HG02973 (cell line): ENCODE data around the gene RNASEH2C.
A peak's percentile ranks its signal among the peaks of the same experiment; 100 is the strongest.
"Not testable (repeated sequence)": the region's sequence is repeated elsewhere in the genome, so short reads cannot be mapped to it uniquely, and the experiment has no call there.

Source experiments
- ATAC-seq: cut with Tn5 transposase; IDR thresholded peaks from one replicate; pipeline ENCODE4 v1.9.1; 2021; ENCODE audit warnings: moderate library complexity; ENCODE audit not compliant: unreplicated experiment

Gene RNASEH2C

DNA sequence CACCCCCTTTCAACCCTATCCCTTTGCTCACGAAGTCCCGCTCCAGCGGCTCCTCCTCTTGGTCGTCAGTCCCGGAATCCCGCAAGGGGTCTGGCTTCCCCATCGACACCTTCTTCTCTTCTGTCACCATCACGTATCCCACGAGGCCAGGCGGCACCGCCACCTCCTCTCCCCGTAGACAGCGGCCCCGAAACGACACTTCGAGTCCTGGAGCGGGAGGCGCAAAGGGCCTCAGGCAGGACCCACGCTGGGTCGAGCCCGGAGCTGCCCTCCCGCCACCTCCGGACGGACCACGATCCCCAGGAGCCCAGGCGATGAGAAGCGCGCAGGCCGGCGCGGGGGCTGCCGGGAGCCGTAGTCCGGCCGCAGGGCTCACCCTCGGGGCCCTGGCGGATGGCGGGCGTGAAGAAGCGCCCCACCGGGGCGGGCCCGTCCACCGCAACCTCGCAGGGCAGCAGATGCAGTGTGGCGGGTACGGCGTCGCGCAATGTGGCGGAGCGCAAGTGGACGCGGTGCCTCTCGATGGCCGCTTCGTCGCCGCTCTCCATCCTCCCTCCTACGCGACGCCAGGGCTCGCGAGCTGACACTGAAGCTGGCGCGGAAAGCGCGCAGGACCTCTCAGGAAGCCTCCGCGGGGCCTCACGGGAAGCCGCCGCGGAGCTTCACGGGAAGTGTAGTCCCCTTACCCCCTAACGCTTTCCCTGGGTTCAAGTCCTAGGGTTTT lies at the start of gene RNASEH2C:
TSS of gene RNASEH2C (minus strand) at position 588 of the 724 bp plus-strand sequence. CDS start at position 548, 40 bp downstream.
- peak; percentile 67 for ATAC-seq

DNA sequence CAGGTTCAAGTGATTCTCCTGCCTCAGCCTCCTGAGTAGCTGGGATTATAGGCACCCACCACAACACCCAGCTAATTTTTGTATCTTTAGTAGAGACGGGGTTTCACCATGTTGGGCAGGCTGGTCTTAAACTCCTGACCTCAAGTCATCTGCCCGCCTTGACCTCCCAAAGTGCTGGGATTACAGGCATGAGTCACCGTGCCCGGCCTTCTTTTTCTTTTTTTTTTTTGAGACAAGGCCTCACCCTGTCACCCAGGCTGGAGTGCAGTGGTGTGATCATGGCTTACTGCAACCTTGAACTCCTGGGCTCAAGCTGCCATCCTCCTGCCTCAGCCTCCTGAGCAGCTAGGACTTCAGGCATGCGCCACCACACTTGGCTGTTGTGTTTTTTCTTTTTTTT lies 47.2 kb upstream of the RNASEH2C start:
- not testable (repeated sequence) for ATAC-seq

DNA sequence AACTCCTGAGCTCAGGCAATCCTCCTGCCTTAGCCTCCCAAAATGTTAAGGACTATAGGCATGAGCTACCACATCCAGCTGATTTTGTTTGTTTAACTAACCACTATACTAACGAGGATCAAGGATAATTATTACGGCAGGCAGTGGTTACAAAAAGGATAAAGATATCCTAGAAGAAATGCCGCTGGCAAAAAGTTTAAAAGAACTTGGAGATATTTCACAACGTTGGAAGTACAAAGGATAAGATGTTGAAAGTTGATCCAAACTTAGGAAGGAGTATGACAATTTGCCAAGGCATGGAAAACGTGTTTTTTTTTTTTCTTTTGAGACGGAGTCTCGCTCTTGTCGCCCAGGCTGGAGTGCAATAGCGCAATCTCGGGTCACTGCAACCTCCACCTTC lies 46.8 kb upstream of the RNASEH2C start:
- no peak for ATAC-seq

DNA sequence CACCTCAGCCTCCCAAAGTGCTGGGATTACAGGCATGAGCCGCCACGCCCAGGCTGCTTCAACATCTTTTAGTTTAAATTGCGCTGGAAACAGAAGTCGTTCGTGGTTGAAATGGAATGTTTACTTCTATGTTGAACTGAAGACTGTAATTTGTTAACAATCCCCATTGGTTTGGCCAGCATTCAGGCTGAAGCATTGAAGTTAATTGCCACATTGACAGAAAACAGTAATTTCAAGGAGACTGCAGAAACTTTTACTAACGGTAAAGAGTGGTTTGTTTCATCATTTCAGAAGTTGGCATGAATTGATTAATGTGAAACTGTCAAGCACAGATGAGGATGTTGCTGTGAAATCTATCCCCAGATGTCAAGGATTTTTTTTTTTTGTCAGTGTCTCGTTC lies 45.9 kb upstream of the RNASEH2C start:
- no peak for ATAC-seq

DNA sequence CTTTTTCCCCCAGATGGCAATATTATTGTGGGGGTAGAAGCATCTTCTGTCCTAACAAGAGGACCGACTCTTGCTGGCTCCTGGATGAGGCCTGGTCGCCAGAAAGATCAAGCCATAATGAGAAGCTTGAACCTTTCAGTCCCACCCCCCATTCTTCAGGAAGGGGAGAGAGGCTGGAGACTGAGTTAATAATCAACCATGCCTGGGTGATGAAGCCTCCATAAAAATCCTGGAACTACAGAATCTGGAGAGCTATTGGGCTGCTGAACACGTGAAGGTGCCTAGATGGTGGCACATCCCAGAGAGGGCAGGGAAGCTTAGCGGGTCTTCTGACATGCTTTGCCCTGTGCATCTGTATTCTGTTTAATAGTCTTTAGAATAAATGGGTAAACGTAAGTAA lies 43.8 kb upstream of the RNASEH2C start:
- no peak for ATAC-seq

DNA sequence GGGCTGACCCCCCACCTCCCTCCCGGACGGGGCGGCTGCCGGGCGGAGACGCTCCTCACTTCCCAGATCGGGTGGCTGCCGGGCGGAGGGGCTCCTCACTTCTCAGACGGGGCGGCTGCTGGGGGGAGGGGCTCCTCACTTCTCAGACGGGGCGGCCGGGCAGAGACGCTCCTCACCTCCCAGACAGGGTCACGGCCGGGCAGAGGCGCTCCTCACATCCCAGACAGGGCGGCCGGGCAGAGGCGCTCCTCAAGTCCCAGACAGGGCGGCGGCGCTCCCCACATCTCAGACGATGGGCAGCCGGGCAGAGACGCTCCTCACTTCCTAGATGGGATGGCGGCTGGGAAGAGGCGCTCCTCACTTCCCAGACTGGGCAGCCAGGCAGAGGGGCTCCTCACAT lies 42.2 kb upstream of the RNASEH2C start:
- not testable (repeated sequence) for ATAC-seq

DNA sequence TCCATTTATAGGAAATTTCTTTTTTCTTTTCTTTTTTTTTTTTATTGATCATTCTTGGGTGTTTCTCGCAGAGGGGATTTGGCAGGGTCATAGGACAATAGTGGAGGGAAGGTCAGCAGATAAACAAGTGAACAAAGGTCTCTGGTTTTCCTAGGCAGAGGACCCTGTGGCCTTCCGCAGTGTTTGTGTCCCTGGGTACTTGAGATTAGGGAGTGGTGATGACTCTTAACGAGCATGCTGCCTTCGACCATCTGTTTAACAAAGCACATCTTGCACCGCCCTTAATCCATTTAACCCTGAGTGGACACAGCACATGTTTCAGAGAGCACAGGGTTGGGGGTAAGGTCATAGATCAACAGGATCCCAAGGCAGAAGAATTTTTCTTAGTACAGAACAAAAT lies 41.6 kb upstream of the RNASEH2C start:
- not testable (repeated sequence) for ATAC-seq

DNA sequence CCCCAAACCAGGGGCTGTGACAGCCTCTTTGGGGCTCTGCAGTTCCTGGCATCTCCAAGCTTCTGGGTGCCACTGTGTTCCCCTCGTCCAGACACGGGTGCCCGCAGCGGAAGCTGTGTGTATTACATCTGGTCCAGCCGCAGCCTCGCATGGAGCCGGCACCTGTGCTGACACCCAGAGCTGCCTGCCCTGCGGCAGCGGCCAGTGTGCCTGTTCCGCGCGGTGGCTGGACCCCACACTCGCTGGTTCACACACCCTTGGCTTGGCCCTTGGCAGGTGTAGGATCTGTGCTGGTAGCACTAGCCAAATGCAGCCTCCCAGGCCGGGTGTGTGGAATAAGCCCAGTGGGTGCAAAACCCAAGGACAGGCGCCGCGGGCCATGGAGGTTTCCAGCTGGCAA lies 24.5 kb upstream of the RNASEH2C start:
- no peak for ATAC-seq

DNA sequence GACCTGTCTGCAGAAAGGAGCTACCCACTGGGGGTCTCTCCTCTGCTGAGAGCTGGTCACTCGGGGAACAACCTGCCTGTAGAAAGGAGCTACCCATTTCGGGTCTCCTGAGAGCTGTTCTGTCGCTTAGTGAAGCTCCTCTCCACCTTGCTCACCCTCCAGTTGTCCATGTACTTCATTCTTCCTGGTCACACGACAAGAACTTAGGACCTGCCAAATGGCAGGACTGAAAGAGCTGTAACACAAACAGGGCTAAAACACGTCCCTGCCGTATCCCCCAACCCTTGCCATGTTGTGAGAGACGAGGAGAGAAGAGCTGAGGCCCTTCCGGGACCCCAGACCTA lies 24.1 kb upstream of the RNASEH2C start:
- ATAC-seq, result no peak

DNA sequence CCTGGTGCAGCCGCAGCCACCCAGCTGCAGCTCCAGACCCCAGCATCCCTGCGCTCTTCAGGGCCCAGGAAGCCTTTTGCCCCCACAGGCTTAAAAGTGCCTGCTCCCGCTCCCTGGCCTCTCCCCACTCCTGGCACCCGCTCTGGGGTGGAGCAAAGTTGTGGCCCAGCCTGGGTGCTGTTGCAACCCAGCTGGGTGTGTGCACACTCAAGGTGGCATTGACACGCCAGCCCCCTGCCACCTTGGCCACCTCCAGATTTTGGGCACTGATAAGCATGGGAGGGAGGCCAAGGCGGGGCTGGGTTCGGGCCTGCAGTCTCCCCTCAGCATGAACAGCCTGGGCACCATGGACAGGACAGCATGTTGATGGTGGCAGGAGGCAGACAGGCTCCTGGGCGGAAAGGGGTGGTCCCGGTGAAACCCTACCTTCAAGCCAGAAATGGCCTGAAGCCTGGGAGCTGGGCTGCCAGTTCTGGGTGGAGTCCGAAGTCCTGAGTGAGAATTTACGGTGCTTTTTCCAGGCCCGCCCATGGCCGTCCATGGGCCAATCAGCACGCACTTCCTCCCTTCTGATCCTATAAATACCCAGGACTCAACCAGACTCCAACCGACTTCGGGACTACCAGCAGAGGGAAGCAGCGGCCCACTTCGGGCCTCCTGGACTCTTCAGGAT lies 23.6 kb upstream of the RNASEH2C start:
- ATAC-seq, result no peak

DNA sequence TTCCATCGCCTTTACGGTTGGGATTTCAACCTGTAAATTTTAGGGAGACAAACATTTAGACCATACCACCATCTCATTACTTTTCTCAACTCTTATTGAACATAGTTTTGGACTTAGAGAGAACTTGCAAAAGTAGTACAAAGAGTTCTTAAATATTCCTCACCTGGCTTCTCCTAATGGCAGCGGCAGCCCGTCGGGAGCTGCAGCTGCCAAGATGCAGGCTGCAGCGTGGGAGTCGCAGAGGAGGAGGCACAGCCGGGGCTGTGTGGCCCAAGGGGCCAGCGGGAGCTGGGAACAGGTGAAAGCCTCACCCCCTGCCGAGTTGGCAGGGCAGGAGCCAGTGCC lies 23.1 kb upstream of the RNASEH2C start:
- no peak for ATAC-seq

DNA sequence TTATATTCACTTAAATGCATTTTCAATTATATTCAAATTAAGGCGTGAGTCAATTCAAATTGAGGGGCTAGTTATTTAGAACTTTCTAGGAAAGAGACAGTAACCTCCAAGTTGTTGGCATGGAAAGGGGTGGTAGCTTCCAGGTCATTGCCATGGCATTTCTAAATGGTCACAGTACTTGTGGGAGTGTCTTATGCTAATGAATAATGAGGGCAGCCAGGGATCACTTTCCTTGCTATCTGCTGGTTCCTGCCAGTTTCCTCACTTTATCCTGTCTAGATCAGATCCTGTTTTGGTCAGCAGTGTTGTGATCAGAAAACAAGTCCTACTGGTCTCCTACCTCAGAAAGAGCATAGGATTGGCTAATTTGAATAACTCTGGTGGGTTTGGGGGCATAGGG lies 21.8 kb upstream of the RNASEH2C start:
- no peak for ATAC-seq

DNA sequence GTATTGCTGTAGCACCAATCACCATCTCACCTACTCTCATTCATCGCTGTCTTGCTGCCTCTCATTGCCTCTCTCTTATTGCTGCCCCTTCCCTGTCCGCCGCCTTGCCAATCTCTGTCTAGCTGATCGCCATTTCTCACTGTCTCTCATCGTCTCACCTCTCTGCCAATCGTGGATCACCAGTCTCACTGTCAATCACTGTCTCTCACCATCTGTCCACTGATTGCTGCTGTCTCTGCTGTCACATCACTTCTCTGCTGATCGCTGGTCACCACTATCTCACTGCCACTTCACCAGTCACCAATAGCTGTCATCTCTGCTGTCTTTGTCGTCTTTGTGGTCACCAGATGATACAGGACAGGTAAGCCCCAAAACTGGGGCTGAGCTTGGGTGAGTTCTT lies 20.6 kb upstream of the RNASEH2C start:
- no peak for ATAC-seq

DNA sequence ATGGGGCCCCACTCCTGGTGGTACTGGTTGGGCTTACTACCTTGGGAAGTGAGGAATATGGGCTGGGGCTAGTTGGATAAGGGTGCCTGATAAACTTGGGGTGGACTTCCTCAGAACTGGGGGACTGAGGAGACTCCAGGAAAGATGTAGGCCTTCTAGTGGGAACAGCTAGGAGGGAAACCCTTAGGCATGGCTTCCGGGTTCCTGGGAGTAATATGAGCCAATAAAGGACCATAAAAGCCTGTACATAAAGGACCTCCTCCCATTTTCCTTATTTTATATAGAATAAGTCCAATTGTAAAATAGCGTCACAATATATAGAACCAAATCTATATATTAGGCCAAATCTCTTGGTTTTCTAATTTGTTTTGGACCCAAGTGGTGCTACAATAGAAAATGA lies 18.4 kb upstream of the RNASEH2C start:
- ATAC-seq, result no peak

DNA sequence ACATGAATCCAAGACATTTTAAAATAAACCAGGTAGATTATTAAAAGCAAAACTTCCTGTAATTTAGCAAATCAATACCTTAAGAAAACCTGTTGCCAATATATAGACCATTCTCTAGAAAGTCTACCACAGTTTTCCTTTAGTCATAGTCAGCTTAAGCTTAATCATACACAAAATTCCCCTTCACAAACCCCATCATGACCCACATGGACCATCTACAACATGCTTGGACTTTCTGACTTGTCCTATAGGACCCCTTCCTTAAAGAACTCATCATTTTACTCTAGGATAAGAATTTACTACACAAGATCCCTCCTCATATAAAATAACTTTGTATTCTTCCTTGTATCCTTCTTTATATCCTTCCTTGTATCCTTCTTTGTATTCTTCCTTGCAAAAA lies 16.2 kb upstream of the RNASEH2C start:
- ATAC-seq, result no peak

DNA sequence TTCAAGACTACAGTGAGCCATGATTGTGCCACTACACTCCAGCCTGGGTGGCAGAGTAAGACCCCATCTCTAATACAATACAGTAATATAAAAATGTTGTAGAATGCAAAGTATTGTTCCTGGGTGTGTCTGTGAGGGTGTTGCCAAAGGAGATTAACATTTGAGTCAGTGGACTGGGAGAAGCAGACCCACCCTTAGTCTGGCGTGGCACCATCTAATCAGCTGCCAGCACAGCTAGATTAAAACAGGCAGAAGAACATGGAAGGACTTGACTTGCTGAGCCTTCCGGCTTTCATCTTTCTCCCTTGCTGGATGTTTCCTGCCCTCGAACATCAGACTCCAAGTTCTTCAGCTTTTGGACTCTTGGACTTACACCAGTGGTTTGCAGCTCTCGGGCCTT lies 14.5 kb upstream of the RNASEH2C start:
- ATAC-seq, result not testable (repeated sequence)

DNA sequence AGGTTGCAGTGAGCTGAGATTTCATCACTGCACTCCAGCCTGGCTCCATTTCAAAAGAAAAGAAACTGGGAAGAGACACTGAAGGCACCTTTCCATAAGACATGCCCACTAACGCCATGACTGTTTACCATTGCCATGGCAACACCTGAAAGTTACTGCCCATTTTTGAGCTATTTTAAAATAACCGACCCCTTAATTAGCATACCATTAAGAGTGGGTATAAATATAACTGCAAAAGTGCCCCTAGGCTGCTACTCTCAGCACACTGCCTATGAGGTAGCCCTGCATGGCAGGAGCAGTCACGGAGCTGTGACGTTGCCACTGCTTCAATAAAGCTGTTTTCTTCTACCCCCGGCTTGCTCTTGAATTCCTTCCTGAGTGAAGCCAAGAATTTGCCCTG lies 9.9 kb upstream of the RNASEH2C start:
- ATAC-seq, result no peak

DNA sequence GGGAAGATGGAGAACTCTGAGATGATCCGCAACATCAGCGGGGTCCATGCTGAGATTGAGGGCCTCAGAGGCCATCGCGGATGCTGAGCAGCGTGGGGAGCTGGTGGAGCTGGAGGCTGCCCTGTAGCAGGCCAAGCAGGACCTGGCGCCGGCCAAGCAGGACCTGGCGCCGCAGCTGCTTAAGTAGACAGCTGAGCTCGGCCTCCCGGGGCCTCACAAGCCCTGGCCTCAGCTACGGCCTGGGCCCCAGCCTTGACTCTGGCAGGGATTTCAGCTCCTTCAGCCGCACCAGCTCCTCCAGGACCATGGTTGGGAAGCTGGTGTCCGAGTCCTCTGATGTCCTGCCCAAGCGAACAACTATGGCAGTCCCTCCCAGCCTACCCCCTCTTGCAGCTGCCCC lies 7.3 kb upstream of the RNASEH2C start:
- no peak for ATAC-seq

DNA sequence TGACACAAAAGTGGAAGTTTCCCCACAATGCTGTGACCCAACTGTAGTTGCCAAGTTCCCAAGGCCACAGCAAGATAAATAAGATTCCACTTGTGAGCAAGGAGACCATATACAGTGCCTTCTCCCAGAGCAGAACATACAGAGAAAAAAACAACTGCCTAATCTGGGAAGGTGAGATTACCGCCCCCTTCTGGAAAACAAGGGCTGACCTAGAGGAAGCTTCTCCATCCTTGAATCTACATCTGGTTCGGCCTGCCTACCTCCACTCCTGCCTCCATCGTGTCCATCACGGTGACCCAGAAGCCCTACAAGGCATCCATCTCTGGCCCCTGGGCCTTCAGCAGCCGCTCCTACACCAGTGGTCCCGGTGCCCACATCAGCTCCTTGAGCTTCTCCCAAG lies 6.1 kb upstream of the RNASEH2C start:
- ATAC-seq, result no peak

DNA sequence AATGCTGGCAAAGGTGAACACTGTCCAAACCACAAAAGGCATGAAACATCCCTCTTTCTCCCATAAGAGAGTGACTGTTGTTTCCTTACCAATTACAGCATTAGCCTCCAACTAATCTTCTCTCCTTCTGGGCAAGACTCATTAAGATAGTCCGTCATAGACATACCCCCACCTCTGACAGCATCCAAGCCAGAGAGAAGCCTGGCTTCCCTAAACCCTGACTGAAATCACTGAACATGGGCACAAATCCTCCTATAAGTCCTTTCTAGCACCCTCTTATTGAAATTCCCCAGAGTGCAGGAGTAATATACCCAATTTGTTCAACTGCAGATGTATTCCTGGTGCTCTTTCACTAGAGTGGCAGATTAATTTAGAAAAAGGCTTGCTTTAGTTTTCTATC lies 1.7 kb upstream of the RNASEH2C start:
- ATAC-seq, result no peak

DNA sequence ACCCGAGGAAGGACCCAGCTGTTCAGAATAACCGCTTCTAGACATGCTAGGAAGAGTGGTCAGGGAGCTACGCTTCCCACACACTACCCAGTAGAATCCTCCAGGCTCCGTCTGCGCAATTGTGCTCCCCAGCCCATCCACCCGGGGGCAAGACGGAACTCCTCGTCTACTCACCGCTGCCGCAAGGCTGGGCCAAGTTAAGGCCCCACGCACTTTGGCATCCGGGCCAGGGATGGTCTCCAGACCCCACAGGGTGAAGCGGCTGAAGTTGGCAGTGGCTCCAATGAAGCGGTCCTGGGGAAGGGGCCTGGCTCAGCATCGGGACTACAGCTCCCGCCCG lies 757 bp downstream of the RNASEH2C start:
- ATAC-seq, result no peak

DNA sequence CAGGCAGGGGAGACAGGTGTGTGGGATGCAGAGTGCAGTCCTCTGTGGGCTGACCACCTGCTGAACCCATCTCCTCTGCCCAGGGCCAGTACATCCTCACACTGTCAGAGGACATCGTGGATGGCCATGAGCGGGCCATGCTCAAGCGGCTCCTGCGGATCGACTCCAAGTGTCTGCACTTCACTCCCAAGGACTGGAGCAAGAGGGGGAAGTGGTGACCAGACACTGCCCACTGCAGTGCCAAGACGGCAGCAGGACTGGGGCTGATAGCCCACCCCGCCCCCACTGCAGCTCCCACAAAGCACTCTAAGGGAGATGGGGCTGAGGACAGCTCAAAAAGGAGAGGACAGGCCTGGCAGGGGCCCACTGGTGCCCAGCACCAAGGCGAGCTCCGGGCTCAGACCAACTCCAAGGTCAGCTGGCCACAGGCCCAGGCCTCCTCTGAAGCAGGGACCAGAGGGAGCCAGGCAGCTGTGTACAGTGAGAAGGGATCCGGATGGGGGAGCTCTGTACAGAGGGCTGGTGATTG lies 1.6 kb downstream of the RNASEH2C start:
- no peak for ATAC-seq

DNA sequence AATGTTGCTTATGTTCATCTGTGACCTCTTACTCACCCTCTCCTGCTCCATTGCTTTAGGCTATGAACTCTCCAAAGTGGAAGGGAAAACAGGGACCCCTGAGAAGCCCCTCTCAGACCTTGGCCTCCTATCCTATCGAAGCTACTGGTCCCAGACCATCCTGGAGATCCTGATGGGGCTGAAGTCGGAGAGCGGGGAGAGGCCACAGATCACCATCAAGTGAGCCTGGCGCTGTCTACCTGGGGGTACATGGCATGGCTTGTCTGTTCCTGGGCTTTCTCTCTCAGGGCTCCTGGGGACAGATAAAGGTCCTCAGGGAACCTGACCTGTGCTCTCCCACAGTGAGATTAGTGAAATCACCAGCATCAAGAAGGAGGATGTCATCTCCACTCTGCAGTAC lies 2.1 kb downstream of the RNASEH2C start:
- ATAC-seq, result no peak
